ENCODE measurements around the gene KLF4. TPM values are rescaled to one million over a fixed set of nuclear protein-coding genes. Genes with fewer than 3 reads are reported as not detected.

The KLF4 gene
- total RNA-seq, 1 donor from 2014 or later: 0.52 TPM

GRCh38 chr9:107462691-107463090 is 26.9 kb downstream of the KLF4 start:
- no peak for DNase-seq (ENCODE audit: low spot score)
- Mint-ChIP-seq H3K4me3 (ENCODE audit: low read depth) (no peak overlapping the region), H3K36me3 (ENCODE audit: low read depth) (no peaks in the 10 kb centered on the region), H3K9me3 (no peaks in the 10 kb centered on the region), H3K4me1 (ENCODE audit: low read depth) (no peaks in the 10 kb centered on the region), H3K27me3 (ENCODE audit: low read depth) (peaks cover 25% of the 10 kb centered on the region), H3K27ac (no peak overlapping the region)
- intact Hi-C loops (cut with micrococcal nuclease): no loop called here

GRCh38 chr9:107460153-107461023 is 29.2 kb downstream of the KLF4 start:
- no peak for DNase-seq (ENCODE audit: low spot score)
- H3K36me3 Mint-ChIP-seq (ENCODE audit: low read depth): no peaks in the 10 kb centered on the region
- H3K4me1 Mint-ChIP-seq (ENCODE audit: low read depth): no peaks in the 10 kb centered on the region
- no peaks in the 10 kb centered on the region for H3K9me3 Mint-ChIP-seq
- no peak overlapping the region for H3K4me3 Mint-ChIP-seq (ENCODE audit: low read depth)
- H3K27ac Mint-ChIP-seq: no peak overlapping the region
- peaks cover 10% of the 10 kb centered on the region for H3K27me3 Mint-ChIP-seq (ENCODE audit: low read depth)
- intact Hi-C loops (cut with micrococcal nuclease): no loop called here

GRCh38 chr9:107455425-107456135 is 34.0 kb downstream of the KLF4 start:
- no peak overlapping the region for H3K27ac Mint-ChIP-seq
- no peaks in the 10 kb centered on the region for H3K4me1 Mint-ChIP-seq (ENCODE audit: low read depth)
- no peaks in the 10 kb centered on the region for H3K36me3 Mint-ChIP-seq (ENCODE audit: low read depth)
- H3K9me3 Mint-ChIP-seq: no peaks in the 10 kb centered on the region
- H3K27me3 Mint-ChIP-seq (ENCODE audit: low read depth): no peaks in the 10 kb centered on the region
- DNase-seq (ENCODE audit: low spot score): no peak
- no peak overlapping the region for H3K4me3 Mint-ChIP-seq (ENCODE audit: low read depth)
- intact Hi-C loops (cut with micrococcal nuclease): no loop called here

- DNase-seq (ENCODE audit: low spot score): no peak
- intact Hi-C loops (cut with micrococcal nuclease): no loop called here
These were observed 36.1 kb downstream of the KLF4 start for GRCh38 chr9:107453479-107453878.

GRCh38 chr9:107447834-107448233 is 41.7 kb downstream of the KLF4 start:
- Mint-ChIP-seq H3K27me3 (ENCODE audit: low read depth) (no peaks in the 10 kb centered on the region), H3K27ac (no peak overlapping the region), H3K36me3 (ENCODE audit: low read depth) (no peaks in the 10 kb centered on the region), H3K4me3 (ENCODE audit: low read depth) (no peak overlapping the region), H3K4me1 (ENCODE audit: low read depth) (no peaks in the 10 kb centered on the region), H3K9me3 (no peaks in the 10 kb centered on the region)
- DNase-seq (ENCODE audit: low spot score): no peak
- intact Hi-C loops (cut with micrococcal nuclease): no loop called here

More at GRCh38 chr9:107453479-107453878, 36.1 kb downstream of the KLF4 start:
- Mint-ChIP-seq H3K27me3 (ENCODE audit: low read depth) (no peaks in the 10 kb centered on the region), H3K36me3 (ENCODE audit: low read depth) (no peaks in the 10 kb centered on the region), H3K4me3 (ENCODE audit: low read depth) (no peak overlapping the region), H3K4me1 (ENCODE audit: low read depth) (no peaks in the 10 kb centered on the region), H3K27ac (no peak overlapping the region), H3K9me3 (no peaks in the 10 kb centered on the region)

- intact Hi-C loops (cut with micrococcal nuclease): no loop called here
- H3K27ac Mint-ChIP-seq: no peak overlapping the region
- H3K4me3 Mint-ChIP-seq (ENCODE audit: low read depth): no peak overlapping the region
- DNase-seq (ENCODE audit: low spot score): no peak
- H3K27me3 Mint-ChIP-seq (ENCODE audit: low read depth): no peaks in the 10 kb centered on the region
- H3K9me3 Mint-ChIP-seq: no peaks in the 10 kb centered on the region
- no peaks in the 10 kb centered on the region for H3K36me3 Mint-ChIP-seq (ENCODE audit: low read depth)
- no peaks in the 10 kb centered on the region for H3K4me1 Mint-ChIP-seq (ENCODE audit: low read depth)
These were observed 42.5 kb downstream of the KLF4 start for GRCh38 chr9:107447081-107447480.

GRCh38 chr9:107446491-107446890 is 43.1 kb downstream of the KLF4 start:
- Mint-ChIP-seq H3K36me3 (ENCODE audit: low read depth) (no peaks in the 10 kb centered on the region), H3K4me3 (ENCODE audit: low read depth) (no peak overlapping the region), H3K27ac (no peak overlapping the region), H3K4me1 (ENCODE audit: low read depth) (no peaks in the 10 kb centered on the region), H3K27me3 (ENCODE audit: low read depth) (no peaks in the 10 kb centered on the region), H3K9me3 (no peaks in the 10 kb centered on the region)
- DNase-seq (ENCODE audit: low spot score): no peak
- intact Hi-C loops (cut with micrococcal nuclease): no loop called here

GRCh38 chr9:107443786-107444185 is 45.8 kb downstream of the KLF4 start:
- H3K4me3 Mint-ChIP-seq (ENCODE audit: low read depth): no peak overlapping the region
- DNase-seq (ENCODE audit: low spot score): no peak
- H3K27ac Mint-ChIP-seq: no peak overlapping the region
- H3K9me3 Mint-ChIP-seq: no peaks in the 10 kb centered on the region
- no peaks in the 10 kb centered on the region for H3K27me3 Mint-ChIP-seq (ENCODE audit: low read depth)
- H3K4me1 Mint-ChIP-seq (ENCODE audit: low read depth): no peaks in the 10 kb centered on the region
- no peaks in the 10 kb centered on the region for H3K36me3 Mint-ChIP-seq (ENCODE audit: low read depth)
- intact Hi-C loops (cut with micrococcal nuclease): no loop called here

- no peak for DNase-seq (ENCODE audit: low spot score)
- Mint-ChIP-seq H3K27me3 (ENCODE audit: low read depth) (no peaks in the 10 kb centered on the region), H3K4me1 (ENCODE audit: low read depth) (no peaks in the 10 kb centered on the region), H3K9me3 (no peaks in the 10 kb centered on the region), H3K36me3 (ENCODE audit: low read depth) (no peaks in the 10 kb centered on the region), H3K27ac (no peak overlapping the region), H3K4me3 (ENCODE audit: low read depth) (no peak overlapping the region)
- intact Hi-C loops (cut with micrococcal nuclease): no loop called here
These were observed 49.5 kb downstream of the KLF4 start for GRCh38 chr9:107439991-107440456.

GRCh38 chr9:107438211-107439031 is 51.1 kb downstream of the KLF4 start:
- Mint-ChIP-seq H3K9me3 (no peaks in the 10 kb centered on the region), H3K36me3 (ENCODE audit: low read depth) (no peaks in the 10 kb centered on the region), H3K4me3 (ENCODE audit: low read depth) (no peak overlapping the region), H3K27me3 (ENCODE audit: low read depth) (no peaks in the 10 kb centered on the region), H3K27ac (no peak overlapping the region), H3K4me1 (ENCODE audit: low read depth) (no peaks in the 10 kb centered on the region)
- DNase-seq (ENCODE audit: low spot score): no peak
- intact Hi-C loops (cut with micrococcal nuclease): no loop called here

GRCh38 chr9:107437716-107438115 is 51.9 kb downstream of the KLF4 start:
- no peaks in the 10 kb centered on the region for H3K36me3 Mint-ChIP-seq (ENCODE audit: low read depth)
- DNase-seq (ENCODE audit: low spot score): no peak
- intact Hi-C loops (cut with micrococcal nuclease): no loop called here

GRCh38 chr9:107435415-107435814 is 54.2 kb downstream of the KLF4 start:
- intact Hi-C loops (cut with micrococcal nuclease): no loop called here
- no peak for DNase-seq (ENCODE audit: low spot score)
- H3K4me1 Mint-ChIP-seq (ENCODE audit: low read depth): no peaks in the 10 kb centered on the region
- H3K9me3 Mint-ChIP-seq: no peaks in the 10 kb centered on the region
- H3K36me3 Mint-ChIP-seq (ENCODE audit: low read depth): no peaks in the 10 kb centered on the region
- no peak overlapping the region for H3K27ac Mint-ChIP-seq
- no peaks in the 10 kb centered on the region for H3K27me3 Mint-ChIP-seq (ENCODE audit: low read depth)
- H3K4me3 Mint-ChIP-seq (ENCODE audit: low read depth): no peak overlapping the region

More at GRCh38 chr9:107437716-107438115, 51.9 kb downstream of the KLF4 start:
- Mint-ChIP-seq H3K27me3 (ENCODE audit: low read depth) (no peaks in the 10 kb centered on the region), H3K27ac (no peak overlapping the region), H3K9me3 (no peaks in the 10 kb centered on the region), H3K4me3 (ENCODE audit: low read depth) (no peak overlapping the region), H3K4me1 (ENCODE audit: low read depth) (no peaks in the 10 kb centered on the region)
